NCI-H2227 (cell line): ENCODE results near the gene ZNF516.
"Not testable (repeated sequence)": the region's sequence is repeated elsewhere in the genome, so short reads cannot be mapped to it uniquely, and the experiment has no call there.

ENCODE experiments used
- DNase-seq: peaks from one replicate; lab custom pipeline; 2025; ENCODE audit not compliant: unreplicated experiment; lab: John Stamatoyannopoulos, UW

ZNF516 gene, protein sequence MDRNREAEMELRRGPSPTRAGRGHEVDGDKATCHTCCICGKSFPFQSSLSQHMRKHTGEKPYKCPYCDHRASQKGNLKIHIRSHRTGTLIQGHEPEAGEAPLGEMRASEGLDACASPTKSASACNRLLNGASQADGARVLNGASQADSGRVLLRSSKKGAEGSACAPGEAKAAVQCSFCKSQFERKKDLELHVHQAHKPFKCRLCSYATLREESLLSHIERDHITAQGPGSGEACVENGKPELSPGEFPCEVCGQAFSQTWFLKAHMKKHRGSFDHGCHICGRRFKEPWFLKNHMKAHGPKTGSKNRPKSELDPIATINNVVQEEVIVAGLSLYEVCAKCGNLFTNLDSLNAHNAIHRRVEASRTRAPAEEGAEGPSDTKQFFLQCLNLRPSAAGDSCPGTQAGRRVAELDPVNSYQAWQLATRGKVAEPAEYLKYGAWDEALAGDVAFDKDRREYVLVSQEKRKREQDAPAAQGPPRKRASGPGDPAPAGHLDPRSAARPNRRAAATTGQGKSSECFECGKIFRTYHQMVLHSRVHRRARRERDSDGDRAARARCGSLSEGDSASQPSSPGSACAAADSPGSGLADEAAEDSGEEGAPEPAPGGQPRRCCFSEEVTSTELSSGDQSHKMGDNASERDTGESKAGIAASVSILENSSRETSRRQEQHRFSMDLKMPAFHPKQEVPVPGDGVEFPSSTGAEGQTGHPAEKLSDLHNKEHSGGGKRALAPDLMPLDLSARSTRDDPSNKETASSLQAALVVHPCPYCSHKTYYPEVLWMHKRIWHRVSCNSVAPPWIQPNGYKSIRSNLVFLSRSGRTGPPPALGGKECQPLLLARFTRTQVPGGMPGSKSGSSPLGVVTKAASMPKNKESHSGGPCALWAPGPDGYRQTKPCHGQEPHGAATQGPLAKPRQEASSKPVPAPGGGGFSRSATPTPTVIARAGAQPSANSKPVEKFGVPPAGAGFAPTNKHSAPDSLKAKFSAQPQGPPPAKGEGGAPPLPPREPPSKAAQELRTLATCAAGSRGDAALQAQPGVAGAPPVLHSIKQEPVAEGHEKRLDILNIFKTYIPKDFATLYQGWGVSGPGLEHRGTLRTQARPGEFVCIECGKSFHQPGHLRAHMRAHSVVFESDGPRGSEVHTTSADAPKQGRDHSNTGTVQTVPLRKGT

GRCh38 chr18:76495006-76495370 lies at the start of gene ZNF516:
ZNF516 (minus strand) TSS chr18:76495242; CDS start chr18:76443054, 52,188 bp downstream.
- peak; percentile 79 for DNase-seq

DNA sequence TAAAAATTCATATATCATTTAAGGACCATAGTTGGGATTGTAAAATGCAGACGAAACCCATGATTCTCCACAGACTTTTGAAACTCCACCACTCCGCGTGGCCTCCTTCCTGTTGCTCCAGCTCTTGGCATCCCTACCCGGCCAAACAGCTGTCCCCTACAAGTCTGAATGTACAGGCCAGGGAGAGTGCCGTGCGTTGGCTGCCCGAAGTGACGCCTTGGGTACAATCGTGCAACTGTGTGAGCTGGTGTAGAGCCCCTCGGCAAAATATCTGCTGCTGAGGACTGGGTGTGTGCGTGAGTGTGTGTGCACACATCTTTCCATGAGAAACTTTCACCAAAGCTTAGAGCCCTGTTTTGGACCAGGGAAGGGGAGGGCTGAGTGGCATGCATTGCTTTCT lies 43.8 kb upstream of the ZNF516 start:
- no peak for DNase-seq

GRCh38 chr18:76537621-76538020 lies 42.6 kb upstream of the ZNF516 start:
- no peak for DNase-seq

GRCh38 chr18:76536593-76536992 lies 41.6 kb upstream of the ZNF516 start:
- not testable (repeated sequence) for DNase-seq

DNA sequence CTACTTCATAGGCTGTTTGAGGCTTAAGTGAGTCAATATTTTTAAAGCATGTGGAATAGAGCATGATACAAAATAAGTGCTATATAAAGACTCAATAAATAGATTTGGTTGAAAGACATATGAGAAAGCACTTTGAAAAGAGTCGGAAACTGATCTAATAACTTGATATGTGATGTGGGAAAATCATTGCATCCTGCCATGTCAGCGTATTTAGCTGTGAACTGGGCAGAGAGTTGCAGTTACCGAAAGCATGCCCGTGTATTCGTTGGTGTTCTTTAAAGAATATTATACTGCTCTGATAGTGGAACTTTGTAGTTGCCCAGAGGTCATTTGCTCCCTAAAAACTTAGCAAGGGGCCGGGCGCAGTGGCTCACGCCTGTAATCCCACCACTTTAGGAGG lies 37.8 kb upstream of the ZNF516 start:
- DNase-seq: no peak

GRCh38 chr18:76530846-76531245 lies 35.8 kb upstream of the ZNF516 start:
- DNase-seq: no peak

DNA sequence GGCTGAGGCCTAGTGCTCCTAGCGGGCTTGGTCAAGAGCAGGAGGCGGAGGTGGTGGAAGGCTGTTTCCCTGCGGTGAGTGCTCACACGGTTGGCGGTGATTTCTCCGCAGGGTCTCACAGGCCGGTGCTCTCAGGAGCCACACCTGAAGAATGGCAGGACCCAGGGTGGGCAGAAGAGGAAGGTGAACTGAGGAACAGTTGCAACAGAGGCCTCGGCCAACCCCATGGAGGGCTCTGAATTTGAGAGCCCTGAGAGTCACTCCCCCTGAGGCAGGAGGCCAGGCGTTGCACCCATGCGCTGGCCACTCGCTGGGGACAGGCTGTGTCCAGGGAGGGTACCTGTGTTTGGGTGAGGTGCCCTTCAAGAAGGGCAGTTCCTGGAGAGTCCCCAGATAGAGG lies 35.3 kb upstream of the ZNF516 start:
- DNase-seq: no peak

DNA sequence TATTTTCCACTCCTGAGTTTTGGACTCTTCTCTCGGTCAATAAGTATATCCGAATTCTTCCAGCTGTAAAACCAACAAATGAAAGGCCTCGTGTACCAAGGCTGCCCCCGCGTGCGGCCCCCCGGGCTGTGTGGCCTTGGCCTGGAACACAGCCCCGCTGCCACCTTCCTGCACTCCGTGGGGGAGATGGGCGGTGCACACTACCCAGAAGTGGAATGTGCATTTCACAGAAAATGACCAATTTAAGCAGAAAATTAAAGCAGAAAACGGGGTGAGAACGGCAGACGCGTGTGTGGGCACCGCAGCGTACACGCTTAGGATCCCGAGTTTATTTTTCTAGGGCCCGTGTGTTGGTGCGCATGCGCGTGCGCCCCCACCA lies 34.4 kb upstream of the ZNF516 start:
- no peak for DNase-seq

GRCh38 chr18:76528477-76529432 lies 33.7 kb upstream of the ZNF516 start:
- no peak for DNase-seq

DNA sequence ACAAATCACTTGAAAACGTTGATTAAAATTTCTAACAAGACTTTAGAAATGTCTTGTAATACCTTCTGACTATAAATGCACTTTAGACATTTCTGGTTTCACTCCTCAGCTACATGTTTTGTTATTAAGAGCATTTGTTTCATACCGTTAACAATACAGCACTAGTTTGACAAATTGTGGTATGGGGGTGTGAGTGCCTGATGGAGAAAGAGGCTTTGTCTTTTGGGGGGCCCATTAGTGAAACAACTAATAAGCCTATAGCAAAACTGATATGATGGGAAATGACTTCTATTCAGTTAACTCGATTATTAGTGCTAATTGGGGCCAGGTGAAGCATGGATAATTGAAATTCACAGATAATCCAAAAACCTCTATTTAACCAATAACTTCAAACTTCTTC lies 30.9 kb upstream of the ZNF516 start:
- DNase-seq: no peak

- DNase-seq: peak; percentile 83
Measured at GRCh38 chr18:76524900-76525698, 30.1 kb upstream of the ZNF516 start.

DNA sequence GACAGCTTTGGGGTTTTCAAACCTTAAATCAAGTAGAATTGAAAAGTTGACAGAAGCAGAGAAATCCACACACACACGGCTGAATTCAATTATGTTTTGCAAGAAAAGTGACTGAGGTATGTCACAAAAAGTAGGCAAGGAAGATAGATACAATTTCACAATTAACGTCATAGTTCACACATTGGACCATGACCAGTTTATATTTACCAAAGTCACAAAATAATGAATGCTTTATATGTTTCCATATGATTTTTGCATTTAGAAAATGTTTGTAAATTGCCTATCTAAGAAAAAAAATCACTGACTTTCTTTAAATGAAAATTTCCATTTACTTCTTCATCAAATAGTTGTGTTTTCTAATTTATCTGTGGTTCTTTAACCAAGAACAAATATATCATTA lies 29.4 kb upstream of the ZNF516 start:
- DNase-seq: no peak

- DNase-seq: no peak
Measured at GRCh38 chr18:76522551-76522950, 27.5 kb upstream of the ZNF516 start.

- peak; percentile 48 for DNase-seq
Measured at GRCh38 chr18:76522122-76522503, 27.1 kb upstream of the ZNF516 start.

GRCh38 chr18:76521417-76522121 lies 26.5 kb upstream of the ZNF516 start:
- peak; percentile 34 for DNase-seq

DNA sequence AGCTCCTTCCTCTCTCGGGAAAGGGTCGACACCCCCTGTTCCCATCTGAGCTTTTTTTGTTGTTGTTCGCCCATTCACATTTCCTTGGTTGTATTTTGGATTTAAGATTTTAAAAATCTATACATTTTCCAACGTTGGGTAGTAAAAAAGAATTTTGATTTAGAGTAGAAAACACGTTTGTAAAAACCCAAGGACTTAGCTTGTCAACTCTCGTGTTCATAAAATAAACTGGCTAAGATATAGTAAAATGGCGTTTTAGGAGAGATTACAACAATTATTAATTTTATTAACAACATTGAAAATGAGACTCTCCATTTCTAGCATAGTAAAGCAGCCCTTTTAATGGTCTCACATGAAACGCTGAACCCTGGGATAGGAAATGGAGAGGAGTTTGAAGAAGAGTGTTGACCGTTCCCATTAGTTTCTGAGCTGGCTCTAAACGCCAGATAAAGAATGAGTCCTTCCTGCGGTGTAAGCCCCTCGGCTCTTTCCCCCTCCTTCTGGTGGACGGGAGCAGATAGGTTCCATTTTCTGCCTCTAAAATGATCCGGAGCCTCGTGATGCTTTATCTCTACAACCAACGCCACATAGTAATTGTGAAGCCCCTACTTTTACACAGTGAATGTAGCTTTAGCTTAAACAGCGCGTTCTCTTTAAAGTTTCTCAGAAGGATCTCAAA lies 24.0 kb upstream of the ZNF516 start:
- DNase-seq: peak; percentile 76

GRCh38 chr18:76518123-76518859 lies 23.2 kb upstream of the ZNF516 start:
- peak; percentile 79 for DNase-seq

GRCh38 chr18:76515576-76515975 lies 20.5 kb upstream of the ZNF516 start:
- DNase-seq: no peak
